Lung microvascular endothelial cell (primary cell): ENCODE measurements around the gene AGAP1. TPM values are rescaled to one million over a fixed set of nuclear protein-coding genes. Genes with fewer than 3 reads are reported as not detected.

Experiments used
- DNase-seq, 2 donors: peaks; one replicate each; pipeline versions ENCODE4 v3.0.0 to v3.0.0-alpha.2; 2010; ENCODE audit warnings: low read depth in 2 of 2
- total RNA-seq: library from RNA; depleted of rRNA; stranded (reverse); fragments of >200 nt; gene quantifications from 2 replicates; pipeline ENCODE4 v1.2.1, GENCODE V29; 2014

Gene AGAP1
- total RNA-seq, 1 donor from 2014 or later: 3.4 TPM

GRCh38 chr2:235707411-235708096 lies 213.7 kb downstream of the AGAP1 start:
- no peak for DNase-seq

- peak; percentile 15 to 57 for DNase-seq
These were observed 215.4 kb downstream of the AGAP1 start for GRCh38 chr2:235709124-235709813.

GRCh38 chr2:235709969-235710879 lies 216.4 kb downstream of the AGAP1 start:
- peak in 1 of 2 donors; percentile 15 for DNase-seq

GRCh38 chr2:235710933-235711332 lies 217.1 kb downstream of the AGAP1 start:
- DNase-seq: no peak

- DNase-seq: no peak
These were observed 217.7 kb downstream of the AGAP1 start for GRCh38 chr2:235711527-235711926.

GRCh38 chr2:235712176-235712575 lies 218.3 kb downstream of the AGAP1 start:
- DNase-seq: no peak

- DNase-seq: no peak
These were observed 219.3 kb downstream of the AGAP1 start for GRCh38 chr2:235713189-235713588.

GRCh38 chr2:235715601-235716000 lies 221.8 kb downstream of the AGAP1 start:
- no peak for DNase-seq

GRCh38 chr2:235716875-235717496 lies 223.1 kb downstream of the AGAP1 start:
- peak in 1 of 2 donors; percentile 69 for DNase-seq

- no peak for DNase-seq
These were observed 225.5 kb downstream of the AGAP1 start for GRCh38 chr2:235719146-235719942.

- DNase-seq: no peak
These were observed 227.8 kb downstream of the AGAP1 start for GRCh38 chr2:235721625-235722024.

- no peak for DNase-seq
These were observed 229.0 kb downstream of the AGAP1 start for GRCh38 chr2:235722869-235723268.

GRCh38 chr2:235723371-235723770 lies 229.5 kb downstream of the AGAP1 start:
- DNase-seq: no peak

GRCh38 chr2:235723811-235724465 lies 230.1 kb downstream of the AGAP1 start:
- DNase-seq: no peak

- peak in 1 of 2 donors; percentile 32 for DNase-seq
These were observed 231.2 kb downstream of the AGAP1 start for GRCh38 chr2:235725016-235725489.

- DNase-seq: no peak
These were observed 232.0 kb downstream of the AGAP1 start for GRCh38 chr2:235725841-235726240.

- DNase-seq: no peak
These were observed 232.7 kb downstream of the AGAP1 start for GRCh38 chr2:235726554-235726953.

- no peak for DNase-seq
These were observed 233.3 kb downstream of the AGAP1 start for GRCh38 chr2:235727174-235727573.

GRCh38 chr2:235727891-235728799 lies 234.3 kb downstream of the AGAP1 start:
- DNase-seq: no peak
